Neural cell (in vitro differentiated cells): ENCODE data around the gene PPFIA4. TPM values are rescaled to one million over a fixed set of nuclear protein-coding genes. Genes with fewer than 3 reads are reported as not detected.

ENCODE experiments used
- H2AFZ ChIP-seq: fragments of 200-600, 300-800 bp; sonication (generic), shearing (Covaris generic); 2 replicates; pipeline ENCODE4 v1.6.0; 2014; ENCODE audit warnings: low read depth, mild to moderate bottlenecking, antibody characterized with exemption, low read length, moderate library complexity
- H3F3A ChIP-seq: fragments of 200-600 bp; shearing (Covaris generic); 2 replicates; pipeline ENCODE4 v1.6.1; 2016; ENCODE audit warnings: mild to moderate bottlenecking, moderate library complexity, mixed read lengths, antibody characterized with exemption, low read length; ENCODE audit not compliant: insufficient read depth, poor library complexity, severe bottlenecking
- H3K27ac ChIP-seq: fragments of 200-600, 300-800 bp; sonication (generic), shearing (Covaris generic); 2 replicates; pipeline ENCODE4 v1.5.1; 2014; ENCODE audit warnings: mild to moderate bottlenecking, low read length, moderate library complexity
- H3K27me3 ChIP-seq: fragments of 300-800, 200-600 bp; sonication (generic), shearing (Covaris generic); 2 replicates; pipeline ENCODE4 v1.6.0; 2014; ENCODE audit warnings: mild to moderate bottlenecking, low read depth, low read length, moderate library complexity; ENCODE audit not compliant: insufficient read depth
- H3K36me3 ChIP-seq: fragments of 300-800, 200-600 bp; sonication (generic), shearing (Covaris generic); 2 replicates; pipeline ENCODE4 v1.5.1; 2014; ENCODE audit warnings: mild to moderate bottlenecking, antibody characterized with exemption, low read length, moderate library complexity; ENCODE audit not compliant: insufficient read depth
- H3K4me2 ChIP-seq: fragments of 300-800, 200-600 bp; sonication (generic), shearing (Covaris generic); 2 replicates; pipeline ENCODE4 v1.6.0; 2014; ENCODE audit warnings: mild to moderate bottlenecking, low read length
- H3K4me3 ChIP-seq: fragments of 300-800, 200-600 bp; sonication (generic), shearing (Covaris generic); 2 replicates; pipeline ENCODE4 v1.5.1; 2014; ENCODE audit warnings: mild to moderate bottlenecking, low read length, moderate library complexity
- H3K79me2 ChIP-seq: fragments of 200-600 bp; shearing (Covaris generic); replicated peaks from 2 replicates; pipeline ENCODE4 v1.6.0; 2014; ENCODE audit warnings: mild to moderate bottlenecking, low read length, moderate library complexity; ENCODE audit not compliant: insufficient read depth
- H3K9ac ChIP-seq: fragments of 300-800, 200-600 bp; sonication (generic), shearing (Covaris generic); 2 replicates; pipeline ENCODE4 v1.6.1; 2016; ENCODE audit warnings: mild to moderate bottlenecking, low read length, mixed read lengths
- H3K9me2 ChIP-seq: fragments of 200-600 bp; shearing (Covaris generic); 2 replicates; pipeline ENCODE4 v1.6.1; 2016; ENCODE audit warnings: mild to moderate bottlenecking, low read length, mixed read lengths; ENCODE audit not compliant: insufficient read depth
- H3K9me3 ChIP-seq: fragments of 200-600, 300-800 bp; sonication (generic), shearing (Covaris generic); 2 replicates; pipeline ENCODE4 v1.6.1; 2016; ENCODE audit warnings: mild to moderate bottlenecking, mixed run types, low read length, moderate library complexity, mixed read lengths
- H4K20me1 ChIP-seq: fragments of 200-600 bp; shearing (Covaris generic); 2 replicates; pipeline ENCODE4 v1.6.1; 2016; ENCODE audit warnings: mild to moderate bottlenecking, mixed run types; ENCODE audit not compliant: insufficient read depth
- CTCF ChIP-seq: fragments of 450-650 bp; IDR thresholded peaks from 2 replicates; pipeline ENCODE4 v1.5.1; 2014; ENCODE audit warnings: antibody characterized with exemption, mild to moderate bottlenecking, moderate library complexity; ENCODE audit not compliant: poor library complexity, severe bottlenecking
- EP300 ChIP-seq: fragments of 450-650 bp; conservative IDR thresholded peaks from 2 replicates; pipeline ENCODE4 v1.6.1; 2014; ENCODE audit warnings: antibody characterized with exemption, mild to moderate bottlenecking, moderate library complexity; ENCODE audit not compliant: poor library complexity, severe bottlenecking
- EZH2 ChIP-seq: fragments of 200-600, 300-800 bp; shearing (Covaris generic), sonication (generic); IDR thresholded peaks from 2 replicates; pipeline ENCODE4 v1.6.1; 2014; ENCODE audit warnings: antibody characterized with exemption, low read length, borderline replicate concordance, mild to moderate bottlenecking; ENCODE audit not compliant: insufficient read depth, poor library complexity, severe bottlenecking
- MXI1 ChIP-seq: fragments of 450-650 bp; conservative IDR thresholded peaks from 2 replicates; pipeline ENCODE4 v1.6.1; 2014; ENCODE audit warnings: antibody characterized with exemption, mild to moderate bottlenecking; ENCODE audit not compliant: poor library complexity, severe bottlenecking
- POLR2AphosphoS5 ChIP-seq: IDR thresholded peaks from 2 replicates; pipeline ENCODE4 v1.6.1; 2012
- RAD21 ChIP-seq: fragments of 450-650 bp; conservative IDR thresholded peaks from 2 replicates; pipeline ENCODE4 v1.6.1; 2014; ENCODE audit warnings: antibody characterized with exemption, mild to moderate bottlenecking, moderate library complexity
- REST ChIP-seq: IDR thresholded peaks from 2 replicates; pipeline ENCODE4 v1.6.1; 2012; ENCODE audit warnings: borderline replicate concordance
- SMC3 ChIP-seq: fragments of 450-650 bp; conservative IDR thresholded peaks from 2 replicates; pipeline ENCODE4 v1.6.1; 2014; ENCODE audit warnings: antibody characterized with exemption, mild to moderate bottlenecking, moderate library complexity; ENCODE audit not compliant: poor library complexity
- TAF1 ChIP-seq: IDR thresholded peaks from 2 replicates; pipeline ENCODE4 v1.6.1; 2012; ENCODE audit warnings: low read depth
- polyA plus RNA-seq: library from polyadenylated mRNA; depleted of rRNA; stranded (reverse); fragments of >200 nt; gene quantifications from 2 replicates; pipeline ENCODE4 v1.2.3, GENCODE V29; 2014

PPFIA4 gene
- polyA plus RNA-seq, 1 donor from 2014 or later: 1.6 TPM

GRCh38 chr1:203034422-203035110 lies 8.3 kb downstream of the PPFIA4 start:
- H4K20me1 ChIP-seq: no peaks in the 10 kb centered on the region
- no peak overlapping the region for H3K4me2 ChIP-seq
- no peaks in the 10 kb centered on the region for H3K27me3 ChIP-seq
- H3K9me3 ChIP-seq: no peaks in the 10 kb centered on the region
- H3F3A ChIP-seq: no peaks in the 10 kb centered on the region
- H3K27ac ChIP-seq: no peak overlapping the region
- H3K9me2 ChIP-seq: no peaks in the 10 kb centered on the region
- no peak overlapping the region for H3K4me3 ChIP-seq
- no peak for TF ChIP-seq EZH2
- TF ChIP-seq RAD21: no peak
- TF ChIP-seq SMC3: no peak
- TF ChIP-seq POLR2AphosphoS5: no peak
- TF ChIP-seq REST: no peak
- no peak for TF ChIP-seq MXI1
- no peak for TF ChIP-seq TAF1
- TF ChIP-seq CTCF: no peak
- no peak for TF ChIP-seq EP300
- no peak overlapping the region for H3K9ac ChIP-seq
- H3K36me3 ChIP-seq: no peaks in the 10 kb centered on the region
- no peak overlapping the region for H2AFZ ChIP-seq
- H3K79me2 ChIP-seq: no peaks in the 10 kb centered on the region

DNA sequence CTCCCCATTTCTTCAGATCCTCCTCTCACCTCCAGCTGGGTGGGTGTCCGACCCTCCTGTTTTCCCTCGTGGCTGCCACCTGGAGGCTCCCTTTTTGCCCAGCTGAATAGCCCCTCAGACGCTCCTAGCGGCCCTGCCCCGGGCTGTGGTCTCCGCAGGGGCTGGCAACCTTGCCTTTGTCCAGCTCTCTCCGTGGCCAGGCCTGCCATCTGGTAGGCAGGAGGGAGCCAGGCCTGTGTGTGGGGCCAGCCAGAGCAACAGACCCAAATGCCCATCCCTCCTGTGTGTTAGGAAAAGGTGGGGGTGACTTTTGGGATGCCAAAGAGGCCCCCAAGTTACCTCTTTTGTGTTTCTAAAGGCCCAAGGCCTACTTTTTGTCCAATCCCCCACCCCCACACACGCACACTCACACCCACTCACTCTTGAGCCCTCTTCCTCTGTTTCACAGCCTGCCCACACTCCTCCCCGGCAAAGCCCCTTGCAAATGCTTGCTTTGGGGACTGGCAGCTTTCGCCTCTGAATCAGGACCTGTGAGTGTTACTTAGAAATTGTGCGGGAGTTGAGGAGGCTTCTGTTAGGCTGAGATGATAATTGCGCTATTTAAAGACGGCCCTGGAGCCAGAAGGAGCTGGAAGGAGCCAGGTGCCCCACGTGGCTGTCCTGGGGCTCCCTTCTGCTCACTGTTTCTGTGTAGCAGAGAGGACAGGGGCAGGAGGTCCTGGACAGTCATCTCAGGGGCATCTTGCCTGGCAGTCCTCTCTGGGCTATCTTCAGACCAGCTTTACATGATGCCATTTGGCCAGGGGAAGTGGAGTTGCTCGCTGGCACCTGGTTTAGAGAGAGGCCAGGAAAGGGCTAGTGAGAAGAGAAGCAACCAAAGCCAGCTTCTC lies 9.1 kb downstream of the PPFIA4 start:
- Histone ChIP-seq H3K79me2 (no peaks in the 10 kb centered on the region), H3F3A (no peaks in the 10 kb centered on the region), H3K4me3 (no peak overlapping the region), H3K27me3 (no peaks in the 10 kb centered on the region), H3K9me2 (no peaks in the 10 kb centered on the region), H3K27ac (no peak overlapping the region), H3K36me3 (no peaks in the 10 kb centered on the region), H4K20me1 (no peaks in the 10 kb centered on the region), H3K4me2 (no peak overlapping the region), H3K9me3 (no peaks in the 10 kb centered on the region), H3K9ac (no peak overlapping the region), H2AFZ (no peak overlapping the region)
- no peak for TF ChIP-seq REST
